WI38 (cell line): Measurements from ENCODE around the gene TTLL11.

ENCODE experiments used
- H3K4me3 ChIP-seq: 2 replicates; pipeline ENCODE4 v1.5.1; 2011; ENCODE audit warnings: low read depth, mild to moderate bottlenecking, control low read depth, low read length
- CTCF ChIP-seq: IDR thresholded peaks from 2 replicates; pipeline ENCODE4 v1.5.1; 2012; ENCODE audit warnings: low read depth, mild to moderate bottlenecking, control low read depth, low read length

The TTLL11 gene

DNA sequence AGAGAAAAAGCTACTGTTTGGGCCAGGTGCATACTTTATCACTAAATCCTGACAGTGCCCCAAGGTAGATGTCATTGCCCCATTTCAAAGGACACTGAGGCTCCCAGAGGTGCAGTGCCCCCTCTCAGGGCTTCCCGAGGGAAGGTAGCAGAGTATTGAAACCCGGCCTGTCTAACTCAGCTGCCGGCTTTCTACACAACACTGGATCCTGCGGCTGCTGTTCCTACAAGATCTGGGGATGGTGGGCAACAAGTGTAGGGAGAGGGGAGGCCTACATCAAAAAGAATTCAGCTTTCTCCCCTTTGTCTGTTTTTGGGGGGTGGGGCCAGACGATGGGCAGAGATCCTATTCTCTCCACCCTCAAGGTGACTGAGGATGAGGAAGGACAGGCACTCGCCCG, 240.9 kb downstream of the TTLL11 start:
- TF ChIP-seq CTCF, result no peak

GRCh38 chr9:121851641-121852091, 241.4 kb downstream of the TTLL11 start:
- no peak for TF ChIP-seq CTCF
- H3K4me3 ChIP-seq, result no peak overlapping the region

More for the DNA sequence above, 240.9 kb downstream of the TTLL11 start:
- no peak overlapping the region for H3K4me3 ChIP-seq

DNA sequence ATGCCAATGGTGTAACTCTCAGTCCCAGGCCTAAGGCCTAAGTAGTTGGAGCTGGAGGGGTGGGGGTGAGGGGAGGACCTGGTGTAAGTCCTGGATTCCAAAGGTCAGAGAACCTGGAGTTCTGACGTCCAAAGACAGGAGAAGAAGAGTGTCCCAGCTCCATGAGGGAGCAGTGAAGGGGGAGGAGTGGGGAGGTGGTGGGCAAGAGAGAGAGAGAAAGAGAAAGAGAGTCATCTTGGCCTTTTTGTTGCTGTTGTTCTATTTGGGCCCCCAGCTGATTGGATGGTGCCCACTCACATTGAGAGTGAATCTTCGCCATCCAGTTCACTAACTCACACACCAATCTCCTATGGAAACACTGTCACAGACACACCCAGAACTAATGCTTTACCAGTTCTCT, 242.7 kb downstream of the TTLL11 start:
- no peak for TF ChIP-seq CTCF

DNA sequence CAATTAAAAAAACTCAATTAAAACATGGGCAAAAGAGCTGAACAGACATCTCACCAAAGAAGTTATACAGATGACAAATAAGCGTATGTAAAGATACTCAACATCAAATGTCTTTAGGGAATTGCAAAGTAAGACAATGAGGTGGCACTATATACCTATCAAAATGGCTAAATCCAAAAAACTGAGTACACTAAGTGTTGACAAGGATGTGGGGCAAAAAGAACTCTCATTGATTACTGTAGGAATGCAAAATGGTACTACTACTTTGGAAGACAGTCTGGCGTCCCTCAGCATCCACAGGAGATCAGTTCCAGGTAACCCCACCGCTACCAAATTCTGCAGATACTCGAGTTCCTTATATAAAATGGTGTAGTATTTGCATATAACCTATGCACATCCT, 243.6 kb downstream of the TTLL11 start:
- no peak overlapping the region for H3K4me3 ChIP-seq
- TF ChIP-seq CTCF, result no peak

More for the DNA sequence above, 242.7 kb downstream of the TTLL11 start:
- H3K4me3 ChIP-seq, result no peak overlapping the region

DNA sequence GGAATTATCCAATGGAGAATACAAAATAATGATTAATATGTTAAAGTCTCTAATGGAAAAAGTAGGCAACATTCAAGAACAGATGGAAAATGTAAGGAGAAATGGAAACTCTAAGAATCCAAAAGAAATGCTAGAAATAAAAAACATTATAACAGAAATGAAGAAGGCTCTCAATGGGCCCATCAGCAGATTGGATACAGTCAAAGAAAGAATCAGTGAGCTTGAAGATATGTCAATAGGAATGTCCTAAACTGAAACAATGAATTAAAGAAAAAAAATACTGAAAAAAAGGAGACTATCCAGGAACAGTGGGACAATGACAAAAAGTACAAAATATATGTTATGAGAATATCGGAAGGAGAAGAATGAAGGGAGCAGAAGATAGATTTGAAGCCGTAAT, 248.5 kb downstream of the TTLL11 start:
- no peak overlapping the region for H3K4me3 ChIP-seq
- TF ChIP-seq CTCF, result no peak

- no peak overlapping the region for H3K4me3 ChIP-seq
- no peak for TF ChIP-seq CTCF
Observed at GRCh38 chr9:121844098-121844497, 249.0 kb downstream of the TTLL11 start.

DNA sequence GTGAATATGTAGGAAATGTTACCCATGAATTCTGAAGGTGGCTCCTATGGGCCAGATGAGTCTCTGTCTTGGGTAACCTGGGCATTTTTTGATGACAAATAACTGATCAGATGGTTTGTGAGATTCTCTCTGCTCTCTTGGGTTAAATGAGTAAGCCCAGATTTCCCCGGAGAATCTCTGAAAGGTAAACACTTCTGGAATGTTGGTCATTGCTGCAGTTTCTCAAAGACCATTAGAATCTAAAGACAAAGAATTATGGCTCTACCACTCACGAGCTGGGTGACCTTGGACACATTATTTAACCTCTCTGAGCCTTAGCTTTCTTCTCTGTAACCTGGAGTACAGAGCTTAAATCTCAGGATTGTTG, 250.5 kb downstream of the TTLL11 start:
- H3K4me3 ChIP-seq, result no peak overlapping the region
- no peak for TF ChIP-seq CTCF
